ENCODE results near the gene SHMT2.

The SHMT2 gene

DNA sequence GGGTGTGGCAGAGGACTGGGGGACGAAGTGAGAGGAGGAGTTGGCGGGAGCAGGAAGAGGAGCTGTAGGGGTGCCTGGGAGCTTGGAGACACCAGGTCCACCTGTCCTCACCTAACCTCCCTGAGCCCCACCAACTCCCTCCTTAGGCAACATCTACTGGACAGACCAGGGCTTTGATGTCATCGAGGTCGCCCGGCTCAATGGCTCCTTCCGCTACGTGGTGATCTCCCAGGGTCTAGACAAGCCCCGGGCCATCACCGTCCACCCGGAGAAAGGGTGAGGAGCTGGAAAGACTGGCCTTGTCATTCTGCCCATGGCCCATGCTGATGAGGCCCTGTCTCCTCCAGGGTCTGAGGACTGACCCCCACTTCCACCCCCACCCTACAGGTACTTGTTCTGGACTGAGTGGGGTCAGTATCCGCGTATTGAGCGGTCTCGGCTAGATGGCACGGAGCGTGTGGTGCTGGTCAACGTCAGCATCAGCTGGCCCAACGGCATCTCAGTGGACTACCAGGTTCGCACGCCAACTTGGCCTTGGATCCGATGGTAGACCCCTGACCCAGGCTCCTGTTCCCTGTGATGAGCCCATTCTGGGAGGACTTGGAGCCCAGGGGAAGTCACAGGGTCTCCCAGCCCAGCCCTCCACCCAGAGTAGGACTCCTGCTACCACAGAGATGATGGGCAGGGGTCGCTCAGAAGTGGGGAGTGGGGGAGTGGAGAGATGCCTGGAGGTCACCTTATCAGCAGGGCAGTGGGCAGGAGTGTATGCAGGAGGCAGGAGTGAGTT, 45.4 kb upstream of the SHMT2 start:
- ChIA-PET POLR2A (interaction anchor here (1.4 kb wide), 1 partner anchor 10 kb away, joined by 4 read pairs; no protein-coding TSS in a partner anchor), CTCF (interaction anchor here (0.8 to 26.2 kb wide), 13 partner anchors 12 to 115 kb away, joined by 3 to 874 read pairs (median 5); partner anchors contain the start of genes LRP1 and STAT6)
- DNase-seq (ENCODE audit: low read depth, low spot score): no peak
- no peak overlapping the region for H3K4me3 ChIP-seq (ENCODE audit: low read depth, low read length)
- no peak for TF ChIP-seq CTCF (IDR thresholded peaks at IDR 0.05; ENCODE audit: insufficient read depth, low read length, missing control alignments)

GRCh38 chr12:57185403-57185802, 44.1 kb upstream of the SHMT2 start:
- no peak overlapping the region for H3K4me3 ChIP-seq (ENCODE audit: low read depth, low read length)
- TF ChIP-seq CTCF (IDR thresholded peaks at IDR 0.05; ENCODE audit: insufficient read depth, low read length, missing control alignments): no peak
- POLR2A ChIA-PET: interaction anchor here (0.7 to 1.4 kb wide), 3 partner anchors 9 to 17 kb away, joined by 3 to 4 read pairs (median 3); no protein-coding TSS in a partner anchor
- no peak for DNase-seq (ENCODE audit: low read depth, low spot score)
- CTCF ChIA-PET: interaction anchor here (0.9 to 26.2 kb wide), 6 partner anchors 13 to 116 kb away, joined by 3 to 874 read pairs (median 18); partner anchors contain the start of genes LRP1 and STAT6

- ChIA-PET POLR2A (interaction anchor here (0.7 to 1.4 kb wide), 4 partner anchors 8 to 74 kb away, joined by 3 to 5 read pairs (median 4); partner anchors contain the start of gene STAT6), CTCF (interaction anchor here (0.7 to 26.2 kb wide), 6 partner anchors 13 to 117 kb away, joined by 4 to 874 read pairs (median 6); partner anchors contain the start of gene LRP1)
- no peak overlapping the region for H3K4me3 ChIP-seq (ENCODE audit: low read depth, low read length)
- DNase-seq (ENCODE audit: low read depth, low spot score): no peak
- no peak for TF ChIP-seq CTCF (IDR thresholded peaks at IDR 0.05; ENCODE audit: insufficient read depth, low read length, missing control alignments)
Measured at GRCh38 chr12:57185906-57186508, 43.5 kb upstream of the SHMT2 start.

DNA sequence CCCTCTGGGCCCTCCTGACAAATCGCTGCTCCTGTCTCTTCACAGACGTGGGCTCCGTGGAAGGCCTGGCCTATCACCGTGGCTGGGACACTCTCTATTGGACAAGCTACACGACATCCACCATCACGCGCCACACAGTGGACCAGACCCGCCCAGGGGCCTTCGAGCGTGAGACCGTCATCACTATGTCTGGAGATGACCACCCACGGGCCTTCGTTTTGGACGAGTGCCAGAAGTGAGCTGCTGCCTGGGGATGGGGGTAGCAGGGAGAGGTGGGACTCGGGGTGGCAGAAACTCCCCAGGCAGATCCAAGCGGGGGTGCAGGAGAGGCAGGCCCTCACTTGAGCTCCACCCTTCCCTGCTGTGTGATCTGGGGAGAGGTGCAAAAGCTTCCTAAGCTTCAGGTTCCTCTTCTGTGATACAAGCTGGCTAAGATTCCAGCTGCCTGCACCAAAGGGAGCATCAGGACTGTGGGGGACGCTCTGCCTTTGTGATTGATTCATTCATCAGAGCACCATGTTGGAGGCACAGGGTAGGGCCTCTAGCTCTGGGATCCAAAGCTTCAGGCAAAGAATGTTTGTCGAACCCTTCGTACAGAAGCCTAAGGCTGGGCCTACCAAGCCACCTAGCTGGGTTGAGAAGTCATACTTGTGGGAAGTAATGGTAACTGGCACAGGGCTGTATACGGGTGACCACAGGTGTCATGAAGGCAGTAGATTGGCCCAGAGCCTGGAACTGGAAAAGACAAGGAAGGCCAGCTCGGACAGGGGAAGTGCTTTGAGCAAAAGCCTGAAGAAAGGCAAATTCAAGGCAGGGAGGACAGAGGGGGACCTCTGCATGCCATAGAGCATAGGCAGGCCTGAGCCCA, 42.1 kb upstream of the SHMT2 start:
- no peak for DNase-seq (ENCODE audit: low read depth, low spot score)
- CTCF ChIA-PET: interaction anchor here (1.0 to 26.2 kb wide), 9 partner anchors 9 to 118 kb away, joined by 4 to 874 read pairs (median 5); partner anchors contain the start of gene LRP1
- POLR2A ChIA-PET: interaction anchor here (0.6 to 1.3 kb wide), 3 partner anchors 46 to 76 kb away, joined by 3 to 5 read pairs (median 4); partner anchors contain the start of genes LRP1 and STAT6
- TF ChIP-seq CTCF (IDR thresholded peaks at IDR 0.05; ENCODE audit: insufficient read depth, low read length, missing control alignments): no peak
- no peak overlapping the region for H3K4me3 ChIP-seq (ENCODE audit: low read depth, low read length)

GRCh38 chr12:57188090-57188425, 41.5 kb upstream of the SHMT2 start:
- POLR2A ChIA-PET: interaction anchor here (0.5 to 1.3 kb wide), 2 partner anchors 12 to 60 kb away, joined by 3 to 4 read pairs; partner anchors contain the start of gene LRP1
- TF ChIP-seq CTCF (IDR thresholded peaks at IDR 0.05; ENCODE audit: insufficient read depth, low read length, missing control alignments): no peak
- DNase-seq (ENCODE audit: low read depth, low spot score): no peak
- CTCF ChIA-PET: interaction anchor here (0.6 to 26.2 kb wide), 8 partner anchors 10 to 119 kb away, joined by 3 to 874 read pairs (median 6); partner anchors contain the start of gene LRP1
- H3K4me3 ChIP-seq (ENCODE audit: low read depth, low read length): no peak overlapping the region

Data from AG04449 (cell line).